GM10847 (cell line): Measurements from ENCODE around the gene DNAJB7.

ENCODE experiments used
- POLR2A ChIP-seq: IDR thresholded peaks from 2 replicates; pipeline ENCODE4 v1.6.1; 2011; ENCODE audit not compliant: insufficient read length; ENCODE audit errors: extremely low read depth

DNAJB7 gene

DNA sequence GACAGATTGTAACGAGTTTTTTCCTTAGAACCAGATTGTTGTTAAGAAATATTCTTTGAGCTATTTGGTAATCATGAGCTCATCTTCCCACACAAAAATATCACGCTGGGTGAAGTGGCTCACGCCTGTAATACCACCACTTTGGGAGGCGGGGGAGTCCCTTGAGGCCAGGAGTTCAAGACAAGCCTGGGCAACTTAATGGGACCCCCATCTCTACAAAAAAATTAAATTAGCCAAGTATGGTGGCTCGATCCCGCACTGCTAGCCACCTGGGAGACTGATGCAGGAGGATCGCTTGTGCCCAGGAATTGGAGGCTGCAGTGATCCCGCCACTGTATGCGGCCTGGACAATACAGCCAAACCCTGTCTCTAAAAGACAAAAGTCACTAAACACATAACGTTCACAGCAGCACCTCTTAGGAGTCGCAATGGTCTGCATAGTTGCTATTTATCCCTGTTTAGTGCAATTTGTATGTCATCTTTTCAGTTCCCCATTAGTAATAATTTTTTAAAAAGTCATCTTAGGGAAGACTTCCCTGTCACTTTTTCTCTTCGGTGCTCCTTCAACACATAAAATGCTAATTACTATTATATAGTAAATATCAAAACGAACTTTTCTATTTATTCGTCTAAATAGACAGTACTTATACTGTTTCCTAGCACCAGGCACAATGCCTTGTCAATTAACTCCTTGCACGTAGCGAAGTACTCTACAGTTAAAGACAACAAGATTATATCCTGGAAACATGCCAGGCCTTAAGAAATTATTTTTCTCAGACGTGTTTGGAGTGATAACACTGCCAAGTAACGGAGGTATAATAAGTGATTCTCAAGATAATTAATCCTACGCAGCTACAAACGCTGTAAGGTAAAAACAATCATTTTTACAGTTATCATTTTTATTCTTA is 6.6 kb downstream of the DNAJB7 start:
- no peak for TF ChIP-seq POLR2A

DNA sequence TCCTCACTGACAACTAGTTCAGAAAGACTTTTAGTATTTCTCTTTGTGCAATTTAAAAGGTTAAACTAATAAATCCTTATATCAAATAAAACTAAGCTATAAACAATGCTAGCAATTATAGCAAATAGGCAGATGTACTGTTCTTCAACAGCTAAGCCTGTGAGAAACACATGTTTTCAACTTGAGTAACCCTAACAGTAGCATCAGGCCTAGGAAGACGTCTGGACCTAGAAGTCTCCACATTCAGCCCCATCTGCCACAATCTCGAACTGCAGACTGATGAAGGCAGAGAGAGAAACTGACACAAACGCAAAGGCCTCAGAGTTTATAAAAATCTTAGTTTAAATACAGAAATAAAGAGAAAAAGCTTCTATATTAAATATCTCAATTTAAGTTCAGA is 8.0 kb downstream of the DNAJB7 start:
- TF ChIP-seq POLR2A = no peak

- no peak for TF ChIP-seq POLR2A
These were observed 8.6 kb downstream of the DNAJB7 start for GRCh38 chr22:40853333-40853732.

GRCh38 chr22:40844951-40845350 is 17.0 kb downstream of the DNAJB7 start:
- TF ChIP-seq POLR2A = no peak

- no peak for TF ChIP-seq POLR2A
These were observed 23.4 kb downstream of the DNAJB7 start for GRCh38 chr22:40838486-40838885.

GRCh38 chr22:40834619-40835018 is 27.3 kb downstream of the DNAJB7 start:
- no peak for TF ChIP-seq POLR2A

DNA sequence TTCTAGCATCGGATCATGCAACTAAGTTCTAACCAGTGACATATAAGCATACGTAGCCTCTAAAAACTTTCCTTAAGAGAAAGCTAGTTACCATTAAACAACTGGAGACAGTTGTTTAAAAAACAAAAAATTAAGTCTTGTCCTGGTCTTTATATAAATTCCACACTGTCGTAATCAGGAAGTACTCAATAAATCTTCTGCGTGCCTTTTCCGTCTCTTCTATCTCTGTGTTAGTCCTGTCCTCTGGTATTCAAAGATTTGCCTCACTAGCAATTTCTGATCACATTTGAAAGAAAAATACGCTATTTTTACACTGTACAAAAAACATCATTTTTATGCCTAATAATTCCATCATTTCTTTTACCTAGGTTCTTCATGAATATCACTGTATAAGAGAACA is 32.8 kb downstream of the DNAJB7 start:
- TF ChIP-seq POLR2A = no peak

- no peak for TF ChIP-seq POLR2A
These were observed 34.8 kb downstream of the DNAJB7 start for GRCh38 chr22:40826984-40827741.

GRCh38 chr22:40823426-40823825 is 38.5 kb downstream of the DNAJB7 start:
- TF ChIP-seq POLR2A = no peak

DNA sequence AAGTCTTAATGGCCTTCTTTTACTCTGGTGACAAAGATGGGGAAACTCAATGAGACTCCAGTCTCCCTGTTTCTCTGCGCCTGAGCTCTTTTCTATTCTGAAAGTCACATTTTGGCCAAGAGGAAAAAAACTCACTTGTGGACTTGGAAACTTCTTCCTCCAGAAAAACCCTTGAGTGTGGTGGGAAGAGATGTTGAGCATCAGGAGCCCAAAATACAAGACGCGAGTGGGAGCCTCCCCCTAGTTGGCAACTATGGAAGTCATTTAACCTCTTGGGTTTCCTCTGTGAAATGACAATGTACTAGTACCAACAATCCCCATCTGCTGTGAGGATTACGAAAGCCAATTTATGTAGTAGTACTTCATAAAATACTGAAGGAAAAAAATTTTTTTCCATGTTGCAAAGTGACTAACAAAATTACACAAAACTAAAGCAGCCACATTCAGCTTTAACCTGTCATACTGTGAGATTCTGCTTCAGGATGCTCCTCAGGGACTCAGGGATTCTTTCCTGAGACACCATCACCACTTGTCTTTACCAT is 42.2 kb downstream of the DNAJB7 start:
- TF ChIP-seq POLR2A = no peak

DNA sequence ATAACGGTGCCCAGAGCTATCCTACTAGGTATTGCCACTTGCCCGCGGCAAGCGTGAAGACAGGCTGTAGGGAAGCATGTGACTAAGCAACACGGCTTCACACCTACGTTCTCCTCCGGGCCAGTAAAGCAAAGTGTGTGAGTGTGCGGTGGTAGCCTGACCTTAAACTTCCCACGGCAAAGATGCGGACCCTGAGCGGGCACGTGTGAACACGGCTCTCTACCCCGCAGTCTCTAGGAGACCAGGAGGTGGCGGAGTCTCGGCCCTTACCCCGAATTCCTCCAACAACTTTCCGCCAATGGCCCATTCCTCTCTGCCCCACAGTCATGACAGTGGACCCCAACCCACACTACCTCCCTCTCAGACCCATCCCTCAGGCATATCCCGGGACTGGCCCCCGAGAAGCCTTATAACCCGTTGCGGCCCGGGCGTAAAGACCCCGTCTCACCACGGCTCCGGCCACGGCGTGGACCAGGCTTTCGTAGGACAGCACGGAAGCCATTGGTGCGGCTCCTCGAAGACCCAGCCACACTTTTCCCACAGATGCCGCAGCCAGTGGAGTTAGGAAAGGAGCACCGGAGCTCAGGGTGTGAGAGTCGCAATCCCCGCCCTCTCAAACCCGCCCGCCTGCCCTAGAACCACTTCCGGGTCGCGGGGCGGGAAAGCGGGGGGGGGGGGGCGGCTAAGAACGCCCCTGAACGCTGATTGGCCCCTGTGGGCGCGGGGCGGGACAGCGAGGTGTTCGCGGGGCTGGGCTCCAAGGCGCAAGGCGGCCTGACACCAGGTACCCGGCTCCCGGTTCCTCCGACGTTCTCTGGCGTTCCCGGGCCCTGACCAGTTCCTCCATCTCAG is 42.9 kb downstream of the DNAJB7 start, which contains the start of gene SLC25A17:
SLC25A17 (minus strand) TSS at position 600 of the 852 bp plus-strand sequence; CDS start at position 502, 98 bp downstream.
- TF ChIP-seq POLR2A = peak; percentile 68

DNA sequence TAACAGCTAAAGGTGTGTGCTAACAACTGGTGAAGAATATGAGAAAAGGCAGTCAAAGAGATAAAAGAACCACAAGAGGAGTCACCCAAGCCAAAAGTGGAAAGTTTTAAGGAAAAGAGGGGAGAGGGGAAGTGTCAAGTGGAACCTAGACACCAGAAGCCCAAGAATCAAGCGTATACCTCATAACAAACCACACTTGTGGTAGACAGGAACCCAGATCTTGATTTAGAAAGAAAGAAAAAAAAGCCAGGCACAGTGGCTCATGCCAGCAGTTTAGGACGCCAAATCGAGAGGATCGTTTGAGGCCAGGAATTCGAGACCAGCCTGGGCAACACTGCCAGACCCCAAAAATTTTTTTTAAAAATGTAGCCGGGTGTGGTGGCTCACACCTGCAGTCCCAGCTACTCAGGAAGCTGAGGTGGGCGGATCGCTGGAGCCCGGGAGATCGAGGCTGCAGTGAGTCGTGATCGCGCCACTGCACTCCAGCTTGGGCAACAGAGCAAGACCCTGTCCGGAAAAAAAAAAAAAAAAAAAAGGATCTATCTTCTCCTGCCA is 43.6 kb downstream of the DNAJB7 start:
- no peak for TF ChIP-seq POLR2A

DNA sequence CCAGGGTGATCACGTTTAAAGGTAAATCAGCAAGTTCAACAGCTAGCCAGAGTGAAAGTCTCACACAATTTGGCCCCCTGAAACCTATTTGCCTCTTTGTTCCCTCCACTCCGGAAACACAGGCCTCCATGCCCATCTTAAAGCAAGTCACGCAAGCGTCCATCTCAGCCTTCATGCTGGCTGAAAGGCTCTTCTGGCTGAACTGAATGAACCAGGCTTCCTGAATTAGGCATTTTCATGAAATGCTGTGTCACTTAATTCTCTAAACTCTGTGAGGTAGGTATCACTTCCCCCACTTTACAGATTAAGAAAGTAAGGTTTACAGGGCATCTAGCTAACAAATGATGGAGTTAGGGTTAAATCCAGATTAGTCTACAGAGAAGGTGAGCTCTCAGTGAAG is 44.2 kb downstream of the DNAJB7 start:
- no peak for TF ChIP-seq POLR2A

- no peak for TF ChIP-seq POLR2A
These were observed 48.0 kb downstream of the DNAJB7 start for GRCh38 chr22:40813912-40814315.
